DMS153 (cell line): Measurements from ENCODE around the gene CYB5D1.
"Not testable (repeated sequence)": the region's sequence is repeated elsewhere in the genome, so short reads cannot be mapped to it uniquely, and the experiment has no call there.

Experiments used
- DNase-seq: peaks from one replicate; lab custom pipeline; 2025; lab: John Stamatoyannopoulos, UW

CYB5D1 gene, protein sequence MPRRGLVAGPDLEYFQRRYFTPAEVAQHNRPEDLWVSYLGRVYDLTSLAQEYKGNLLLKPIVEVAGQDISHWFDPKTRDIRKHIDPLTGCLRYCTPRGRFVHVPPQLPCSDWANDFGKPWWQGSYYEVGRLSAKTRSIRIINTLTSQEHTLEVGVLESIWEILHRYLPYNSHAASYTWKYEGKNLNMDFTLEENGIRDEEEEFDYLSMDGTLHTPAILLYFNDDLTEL

DNA sequence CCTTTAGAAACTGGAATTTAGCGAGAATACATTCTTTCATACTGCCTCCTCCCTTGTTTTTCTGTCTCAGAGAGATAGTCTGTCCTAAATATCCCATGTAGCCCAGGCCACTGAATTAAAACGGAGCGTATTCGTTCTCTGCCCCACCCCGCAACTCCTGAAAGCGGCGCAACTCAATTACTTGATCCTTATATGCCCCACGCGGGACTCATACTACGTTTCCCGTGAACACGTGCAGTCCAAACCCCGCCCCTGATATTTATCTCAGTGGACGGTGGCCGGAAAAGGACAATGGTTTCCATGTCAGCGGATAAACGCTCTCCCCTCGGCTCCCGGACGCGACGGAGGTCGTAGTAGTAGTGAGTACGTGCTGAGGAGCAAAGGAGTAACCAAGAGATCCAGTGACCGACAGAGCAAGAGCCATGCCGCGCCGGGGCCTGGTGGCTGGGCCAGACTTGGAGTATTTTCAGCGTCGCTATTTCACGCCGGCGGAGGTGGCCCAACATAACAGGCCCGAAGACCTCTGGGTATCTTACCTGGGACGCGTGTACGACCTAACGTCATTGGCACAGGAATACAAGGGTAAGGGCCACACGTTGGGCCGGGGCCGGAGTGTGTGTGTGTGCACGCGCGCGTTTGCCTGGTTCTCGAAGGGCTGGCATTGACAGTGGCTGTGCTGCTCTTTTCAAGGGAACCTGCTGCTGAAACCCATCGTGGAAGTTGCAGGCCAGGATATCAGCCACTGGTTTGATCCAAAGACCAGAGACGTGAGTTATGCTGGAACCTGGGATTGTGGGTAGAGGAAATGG is at the start of gene CYB5D1:
Gene CYB5D1, plus strand, starts transcription at position 291 of the 809 bp plus-strand sequence. Its CDS starts 132 bp downstream, at position 423.
- DNase-seq = peak; percentile 82

DNA sequence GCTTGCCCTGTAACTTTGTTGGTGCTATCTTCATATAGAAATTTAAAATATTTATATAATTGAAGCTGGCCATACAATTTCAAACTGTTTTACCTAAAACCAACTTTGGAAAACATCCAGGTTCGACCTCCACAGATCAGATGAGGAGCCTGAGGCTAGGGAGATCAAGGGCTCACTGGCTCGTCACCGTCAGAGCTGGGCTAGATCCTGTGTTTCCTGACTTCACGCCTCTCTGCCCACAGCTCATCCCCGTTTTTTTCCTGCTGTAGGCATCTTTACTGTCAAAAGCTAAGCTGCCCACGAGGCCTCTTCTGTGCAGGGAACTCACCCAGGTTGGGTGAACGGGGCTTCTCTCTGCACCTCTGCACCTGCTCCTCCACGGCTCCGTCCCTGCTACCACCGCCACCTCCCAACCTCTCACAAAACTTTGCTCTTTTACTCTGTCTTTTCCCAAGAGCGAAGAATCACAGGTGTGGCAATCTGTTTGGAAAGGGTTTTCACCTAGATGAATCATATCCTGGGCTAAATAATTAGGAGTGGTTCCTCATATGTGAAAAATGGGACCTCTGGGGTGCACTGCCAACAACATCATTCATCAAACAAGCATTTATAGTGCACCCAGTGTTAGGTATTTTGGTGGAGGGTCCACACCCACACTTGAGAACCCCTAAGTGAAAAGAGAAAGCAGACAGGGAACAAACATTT is 48.6 kb upstream of the CYB5D1 start:
- no peak for DNase-seq

DNA sequence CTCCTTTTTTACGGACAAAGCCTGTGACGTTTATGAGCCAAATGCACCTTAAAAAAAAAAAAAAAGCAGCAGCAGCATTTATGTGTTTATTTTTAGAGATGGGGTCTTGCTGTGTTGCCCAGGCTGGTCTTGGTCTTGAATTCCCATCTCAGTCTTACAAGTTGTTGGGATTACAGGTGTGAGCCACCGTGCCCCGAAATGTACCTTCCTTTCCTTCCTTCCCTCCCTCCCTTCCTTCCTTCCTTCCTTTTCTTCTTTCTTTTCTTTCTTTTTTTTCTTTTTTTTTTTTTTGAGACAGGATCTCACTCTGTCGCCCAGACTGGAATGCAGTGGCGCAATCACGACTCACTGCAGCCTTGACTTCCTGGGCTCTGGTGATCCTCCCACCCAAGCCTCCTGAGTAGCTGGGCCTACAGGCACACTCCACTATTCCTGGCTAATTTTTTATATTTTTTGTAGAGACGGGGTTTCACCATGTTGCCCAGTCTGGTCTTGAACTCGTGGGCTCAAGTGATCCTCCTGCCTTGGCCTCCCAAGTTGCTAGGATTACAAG is 47.9 kb upstream of the CYB5D1 start:
- not testable (repeated sequence) for DNase-seq

DNA sequence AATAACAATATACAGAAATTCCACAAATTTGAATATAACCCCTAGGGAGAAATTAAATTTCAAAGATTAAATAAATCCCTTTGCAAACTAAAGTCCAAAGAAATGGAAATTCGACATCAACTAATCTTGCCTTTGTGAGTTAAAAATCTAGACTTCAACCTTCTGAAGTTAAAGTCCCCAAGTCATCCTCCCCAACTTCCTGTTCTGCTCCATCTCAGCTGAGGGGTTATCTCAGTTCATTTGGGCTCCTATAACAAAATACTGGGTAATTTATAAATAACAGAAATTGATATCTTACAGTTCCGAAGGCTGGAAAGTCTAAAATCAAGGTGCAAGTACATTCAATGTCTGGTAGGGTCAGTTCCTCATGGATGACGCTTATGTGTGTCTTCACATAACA is 46.6 kb upstream of the CYB5D1 start:
- DNase-seq = no peak

DNA sequence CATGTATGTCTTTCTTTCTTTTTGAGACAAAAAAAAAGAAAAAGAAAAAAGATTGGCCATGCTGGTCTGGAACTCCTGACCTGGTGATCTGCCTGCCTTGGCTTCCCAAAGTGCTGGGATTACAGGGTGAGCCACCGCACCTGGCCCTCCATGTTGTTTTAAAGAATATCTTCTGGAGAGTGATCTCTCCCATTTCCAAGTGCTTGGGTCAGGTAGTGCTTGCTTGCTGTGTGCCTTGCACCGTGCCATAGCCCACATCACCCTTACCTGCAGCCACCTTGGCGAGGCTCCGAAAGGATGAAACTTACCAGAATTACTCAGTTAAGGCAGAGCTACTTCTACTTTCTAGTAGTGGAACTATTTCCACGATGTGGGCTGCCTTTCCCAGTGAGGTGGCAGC is 42.8 kb upstream of the CYB5D1 start:
- DNase-seq = no peak

DNA sequence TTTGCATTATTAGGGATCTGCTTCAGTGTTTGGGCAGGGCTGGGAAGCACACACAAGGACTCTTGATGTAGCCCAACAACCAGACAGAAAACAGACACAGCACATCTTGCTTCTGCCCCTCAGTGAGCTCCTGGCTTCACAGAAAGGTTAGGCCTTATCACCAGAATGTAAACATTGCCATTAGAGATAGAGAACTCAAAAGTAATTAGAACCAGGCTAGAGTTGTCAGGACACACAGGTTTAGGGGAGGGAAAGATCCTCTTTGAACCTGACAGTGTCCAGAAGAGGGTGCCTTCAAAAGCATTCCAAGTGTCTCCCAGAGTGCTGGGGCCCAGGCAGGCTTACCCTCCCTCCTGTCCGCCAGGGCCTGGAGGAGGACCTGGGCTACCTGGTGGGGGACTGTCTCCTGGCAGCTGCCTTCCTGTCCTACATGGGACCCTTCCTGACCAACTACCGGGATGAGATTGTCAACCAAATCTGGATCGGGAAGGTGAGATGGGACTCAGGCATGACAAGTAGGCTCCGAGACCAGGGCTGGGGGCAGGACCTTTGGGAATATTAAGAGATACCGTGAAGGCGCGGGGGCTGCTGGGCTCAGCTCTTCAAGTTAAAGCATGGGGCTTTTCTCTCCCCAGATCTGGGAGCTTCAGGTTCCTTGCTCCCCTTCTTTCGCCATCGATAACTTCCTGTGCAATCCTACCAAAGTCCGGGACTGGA is 40.7 kb upstream of the CYB5D1 start:
- no peak for DNase-seq

DNA sequence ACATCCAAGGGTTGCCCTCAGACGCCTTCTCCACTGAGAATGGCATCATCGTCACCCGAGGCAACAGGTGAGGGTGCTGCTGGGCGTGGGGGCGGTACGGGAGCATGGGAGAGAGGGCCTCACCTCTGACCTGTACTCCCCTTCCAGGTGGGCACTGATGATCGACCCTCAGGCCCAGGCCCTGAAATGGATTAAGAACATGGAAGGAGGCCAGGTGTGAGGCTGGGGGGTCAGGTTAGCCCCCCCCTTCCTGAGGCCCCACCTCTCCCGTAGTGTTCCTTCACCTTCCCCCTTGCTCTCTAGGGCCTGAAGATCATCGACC is 40.2 kb upstream of the CYB5D1 start:
- no peak for DNase-seq

DNA sequence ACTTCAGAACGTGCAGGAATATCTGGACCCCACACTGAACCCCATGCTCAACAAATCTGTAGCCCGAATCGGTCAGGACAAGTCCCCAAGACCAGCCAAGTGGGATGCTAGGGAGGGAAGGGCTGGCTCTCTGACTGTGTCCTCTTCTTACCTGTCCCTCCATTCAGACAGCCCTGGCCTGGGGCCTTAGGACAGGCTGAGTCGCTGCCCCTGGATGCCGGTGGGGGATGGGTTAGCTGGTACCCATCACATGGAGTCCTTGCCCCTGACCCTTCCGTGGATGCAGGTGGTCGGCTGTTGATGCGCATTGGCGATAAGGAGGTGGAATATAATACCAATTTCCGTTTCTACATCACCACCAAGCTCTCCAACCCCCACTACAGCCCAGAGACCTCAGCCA is 39.8 kb upstream of the CYB5D1 start:
- DNase-seq = no peak

DNA sequence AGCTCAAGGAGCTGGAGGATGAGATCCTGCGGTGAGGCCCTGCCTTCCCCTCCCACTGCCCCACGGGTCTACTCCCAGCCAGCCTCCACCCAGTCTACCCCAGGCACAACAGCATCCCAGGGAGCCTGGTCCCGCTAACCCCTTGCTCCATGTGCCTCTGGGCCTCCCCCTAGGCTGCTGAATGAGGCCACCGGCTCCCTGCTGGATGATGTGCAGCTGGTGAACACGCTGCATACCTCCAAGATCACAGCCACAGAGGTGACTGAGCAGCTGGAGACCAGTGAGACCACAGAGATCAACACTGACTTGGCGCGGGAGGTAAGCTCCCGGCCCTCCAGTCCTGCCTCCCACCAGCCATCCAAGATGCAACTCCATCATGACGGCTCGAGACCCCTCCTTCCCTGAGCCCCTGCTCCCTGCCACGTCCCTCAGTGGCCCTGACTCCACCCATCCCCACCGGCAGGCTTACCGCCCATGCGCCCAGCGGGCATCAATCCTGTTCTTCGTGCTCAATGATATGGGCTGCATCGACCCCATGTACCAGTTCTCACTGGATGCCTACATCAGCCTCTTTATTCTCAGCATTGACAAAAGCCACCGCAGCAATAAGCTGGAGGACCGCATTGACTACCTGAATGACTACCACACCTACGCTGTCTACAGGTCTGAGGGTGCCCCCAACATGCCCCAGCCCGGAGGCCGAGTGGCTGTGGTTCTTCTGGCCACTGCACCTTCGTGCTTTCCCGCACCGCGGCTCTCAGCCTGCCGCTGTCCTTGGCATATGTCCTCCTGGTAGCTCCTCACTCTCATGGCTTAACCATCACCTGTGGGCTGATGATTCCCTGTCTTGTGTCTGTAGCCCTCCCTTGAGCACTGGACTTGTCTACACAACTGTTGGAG is 38.8 kb upstream of the CYB5D1 start:
- no peak for DNase-seq

DNA sequence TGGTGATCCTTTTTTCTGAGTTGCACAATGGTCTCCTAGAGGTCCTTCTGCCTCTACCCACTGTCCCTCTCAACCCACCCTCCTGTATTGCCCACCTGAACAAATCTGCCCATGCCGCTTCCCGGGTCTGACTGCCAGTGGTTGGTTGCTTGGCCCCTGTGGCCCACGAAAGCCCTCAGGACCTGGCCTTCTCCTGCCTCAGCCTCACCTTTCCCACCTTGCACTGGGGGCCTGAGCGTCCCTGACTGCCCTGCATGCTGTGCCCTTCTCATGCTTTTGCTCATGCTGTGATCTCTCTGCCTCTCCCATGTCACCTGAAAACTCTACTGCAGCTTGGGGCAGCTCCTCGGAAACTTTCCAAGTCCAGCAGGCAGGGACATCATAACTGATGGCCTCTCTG is 37.6 kb upstream of the CYB5D1 start:
- DNase-seq = no peak

DNA sequence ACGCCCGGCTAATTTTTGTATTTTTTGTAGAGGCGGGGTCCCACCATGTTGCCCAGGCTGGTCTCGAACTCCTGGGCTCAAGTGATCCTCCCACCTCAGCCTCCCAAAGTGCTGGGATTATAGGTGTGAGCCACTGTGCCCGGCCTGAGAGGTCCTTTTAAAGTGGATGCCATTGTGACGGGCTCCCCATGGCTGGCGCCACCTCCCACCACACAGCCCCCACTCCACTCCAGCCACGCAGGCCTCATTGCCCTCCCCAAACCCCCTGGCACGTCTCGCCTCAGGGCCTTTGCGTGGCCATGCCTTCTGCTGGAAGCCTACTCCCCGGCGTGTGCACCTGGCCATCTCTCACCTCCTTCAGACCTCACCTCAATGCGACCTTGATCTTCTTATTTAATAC is 35.7 kb upstream of the CYB5D1 start:
- no peak for DNase-seq

DNA sequence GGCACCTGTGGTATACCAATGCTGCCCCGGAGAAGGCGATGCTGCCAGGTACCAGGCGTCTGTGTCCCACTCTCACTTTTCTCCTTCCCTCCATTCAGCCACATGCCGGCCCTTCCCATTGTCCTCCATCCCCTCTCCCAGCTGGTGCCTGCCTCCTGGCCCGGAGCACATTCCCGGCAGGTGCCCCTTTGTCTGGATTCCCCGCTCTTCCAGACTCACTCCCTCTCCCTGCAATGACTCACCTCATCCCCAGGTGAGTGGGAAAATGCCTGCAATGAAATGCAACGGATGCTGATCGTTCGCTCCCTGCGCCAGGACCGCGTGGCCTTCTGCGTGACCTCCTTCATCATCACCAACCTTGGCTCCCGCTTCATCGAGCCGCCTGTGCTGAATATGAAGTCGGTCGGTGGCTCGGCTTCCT is 34.2 kb upstream of the CYB5D1 start:
- no peak for DNase-seq

DNA sequence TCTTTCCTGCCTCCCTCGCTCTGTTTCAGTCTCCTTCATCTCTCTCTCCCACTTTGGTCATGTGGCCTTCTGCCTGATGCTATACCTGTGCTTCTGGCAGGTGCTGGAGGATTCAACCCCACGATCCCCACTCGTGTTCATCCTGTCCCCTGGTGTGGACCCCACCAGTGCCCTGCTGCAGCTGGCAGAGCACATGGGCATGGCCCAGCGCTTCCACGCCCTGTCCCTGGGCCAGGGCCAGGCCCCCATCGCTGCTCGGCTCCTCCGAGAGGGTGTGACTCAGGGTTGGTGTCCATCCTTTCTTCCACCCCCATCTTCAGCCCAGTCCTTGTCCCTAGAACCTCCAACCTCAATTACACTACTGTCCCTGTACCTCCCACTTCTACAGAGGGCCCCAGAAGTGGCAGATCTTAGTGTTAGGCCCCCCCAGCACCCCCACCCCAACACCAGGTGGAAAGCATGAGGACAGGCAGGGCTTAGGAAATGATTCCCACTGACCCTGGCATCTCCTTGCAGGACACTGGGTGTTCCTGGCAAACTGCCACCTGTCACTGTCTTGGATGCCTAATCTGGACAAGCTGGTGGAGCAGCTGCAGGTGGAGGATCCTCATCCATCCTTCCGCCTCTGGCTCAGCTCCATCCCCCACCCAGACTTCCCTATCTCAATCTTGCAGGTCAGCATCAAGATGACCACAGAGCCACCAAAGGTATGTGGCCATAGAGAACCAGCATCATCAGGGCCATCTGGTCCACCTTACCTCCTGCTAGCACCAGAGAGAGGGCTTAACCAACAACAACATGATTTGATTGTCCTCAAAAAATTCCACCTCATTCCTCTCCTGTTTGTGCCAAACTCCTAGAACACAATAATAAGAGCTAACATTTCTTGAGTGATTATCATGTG is 33.5 kb upstream of the CYB5D1 start:
- DNase-seq = no peak

DNA sequence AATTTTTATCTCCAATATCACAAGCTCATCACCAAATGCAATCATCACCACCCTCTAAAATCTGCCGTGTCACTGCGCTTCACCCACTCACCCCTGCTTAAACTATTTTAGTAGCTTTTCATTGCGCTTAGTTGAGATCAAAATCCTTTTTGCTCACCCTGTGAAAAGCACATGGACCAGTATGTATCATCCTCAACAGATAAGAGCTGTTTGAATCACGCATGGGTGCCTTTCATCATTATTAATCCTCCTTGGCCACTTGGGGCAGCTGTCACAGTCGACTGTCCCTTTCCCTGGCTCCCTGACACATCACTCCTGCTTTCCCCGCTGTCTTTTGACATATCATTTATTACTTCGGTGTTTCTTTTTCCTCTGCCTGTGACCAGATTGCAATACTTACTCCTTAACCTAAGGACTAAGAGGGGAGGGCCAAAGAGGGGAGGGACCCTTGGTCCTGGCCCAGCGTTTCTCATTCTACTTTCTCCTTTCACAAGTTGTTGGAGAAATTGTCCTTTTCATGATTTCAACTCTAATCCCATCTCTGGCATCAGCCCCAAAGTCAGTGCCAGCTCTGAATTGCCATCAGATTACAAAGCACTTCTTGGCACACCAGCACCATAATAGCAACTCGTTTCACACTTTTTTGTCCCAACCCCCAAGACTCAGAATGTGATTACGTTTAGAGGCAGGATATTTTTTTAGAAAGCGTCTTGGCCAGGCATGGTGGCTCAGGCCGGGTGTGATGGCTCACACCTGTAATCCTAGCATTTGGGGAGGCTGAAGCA is 32.4 kb upstream of the CYB5D1 start:
- no peak for DNase-seq

DNA sequence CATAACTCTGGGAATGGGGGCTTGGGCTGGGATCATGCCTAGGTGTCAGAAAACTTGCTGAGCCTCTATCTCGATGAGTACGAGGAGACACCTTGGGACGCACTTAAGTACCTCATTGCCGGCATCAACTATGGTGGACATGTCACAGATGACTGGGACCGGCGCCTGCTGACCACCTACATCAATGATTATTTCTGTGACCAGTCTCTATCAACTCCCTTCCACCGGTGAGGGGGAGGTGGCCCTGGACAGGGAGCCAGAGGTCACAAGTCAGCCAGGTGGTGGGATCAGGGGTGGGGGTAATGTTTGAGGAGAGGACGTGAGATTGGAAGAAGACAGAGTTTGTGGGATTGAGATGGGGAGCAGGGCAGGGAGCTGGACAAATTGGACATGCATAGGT is 27.2 kb upstream of the CYB5D1 start:
- DNase-seq = no peak

DNA sequence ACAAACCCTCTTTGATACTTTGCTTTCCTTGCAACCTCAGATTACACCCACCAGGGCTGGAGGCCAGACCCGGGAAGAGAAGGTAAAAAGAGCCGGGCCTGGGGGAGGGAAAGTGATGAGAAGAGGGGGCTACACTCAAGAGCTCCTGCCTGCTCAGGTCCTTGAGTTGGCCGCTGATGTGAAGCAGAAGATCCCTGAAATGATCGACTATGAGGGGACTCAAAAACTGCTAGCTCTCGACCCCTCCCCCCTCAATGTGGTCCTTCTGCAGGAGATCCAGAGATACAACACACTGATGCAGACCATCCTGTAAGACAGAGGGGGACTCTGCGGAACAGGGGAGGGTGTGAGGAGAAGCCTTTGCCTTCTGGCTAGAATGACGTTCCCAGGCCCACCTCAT is 26.6 kb upstream of the CYB5D1 start:
- no peak for DNase-seq

DNA sequence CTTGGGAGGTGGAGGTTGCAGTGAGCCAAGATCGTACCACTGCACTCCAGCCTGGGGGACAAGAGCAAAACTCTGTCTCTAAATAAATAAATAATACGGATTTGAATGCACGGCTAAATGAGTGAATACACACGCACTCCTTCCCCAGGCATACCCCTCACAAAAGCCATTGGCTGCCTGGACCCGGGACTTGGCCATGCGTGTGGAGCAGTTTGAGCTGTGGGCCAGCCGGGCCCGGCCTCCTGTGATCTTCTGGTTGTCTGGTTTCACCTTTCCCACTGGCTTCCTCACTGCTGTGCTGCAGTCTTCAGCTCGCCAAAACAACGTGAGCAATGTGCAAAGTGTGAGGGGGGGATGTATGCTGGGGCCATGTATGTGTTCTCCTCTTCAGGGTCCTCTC is 25.4 kb upstream of the CYB5D1 start:
- DNase-seq = no peak

DNA sequence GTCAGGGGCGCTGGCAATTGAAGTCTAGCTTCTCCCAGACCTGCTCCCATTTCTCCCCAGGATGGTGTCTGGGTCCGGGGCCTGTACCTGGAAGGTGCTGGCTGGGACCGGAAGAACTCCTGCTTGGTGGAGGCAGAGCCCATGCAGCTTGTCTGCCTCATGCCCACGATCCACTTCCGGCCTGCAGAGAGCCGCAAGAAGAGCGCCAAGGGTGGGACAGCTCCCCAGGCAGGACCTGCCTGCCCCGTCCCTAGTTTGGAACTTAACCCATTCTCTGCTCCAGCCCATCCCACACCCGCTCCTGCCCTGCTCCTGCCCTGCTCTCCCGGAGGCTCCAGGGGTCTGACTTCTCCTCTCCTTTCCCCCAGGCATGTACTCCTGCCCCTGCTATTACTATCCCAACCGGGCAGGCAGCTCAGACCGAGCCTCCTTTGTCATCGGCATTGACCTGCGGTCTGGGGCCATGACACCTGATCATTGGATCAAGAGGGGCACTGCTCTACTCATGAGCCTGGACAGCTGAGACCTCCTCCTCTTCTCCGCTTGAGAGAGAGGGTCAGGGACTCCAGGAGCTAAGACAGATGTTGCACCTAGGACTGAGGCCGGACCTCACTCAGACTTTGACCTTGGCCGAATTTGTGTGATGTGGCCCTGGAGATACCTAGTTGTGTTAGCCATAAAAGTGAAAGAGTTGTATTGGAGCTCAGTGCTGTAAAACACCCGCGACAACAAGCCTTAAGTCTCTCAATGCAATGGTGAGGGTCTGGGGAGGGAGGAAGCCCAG is 24.6 kb upstream of the CYB5D1 start:
- DNase-seq = no peak
